GM18499 (cell line): ENCODE results near the gene CEP162.
"Not testable (repeated sequence)": the region's sequence is repeated elsewhere in the genome, so short reads cannot be mapped to it uniquely, and the experiment has no call there.

Source experiments
- ATAC-seq: cut with Tn5 transposase; IDR thresholded peaks from one replicate; pipeline ENCODE4 v1.9.1; 2021; ENCODE audit warnings: moderate number of reproducible peaks; ENCODE audit not compliant: insufficient read depth, unreplicated experiment

CEP162 gene

GRCh38 chr6:84228198-84228543 lies 728 bp upstream of the CEP162 start:
- ATAC-seq: peak; percentile 3

- peak; percentile 0 for ATAC-seq
These were observed 404 bp downstream of the CEP162 start for GRCh38 chr6:84227044-84227433.

- ATAC-seq: no peak
These were observed 3.2 kb downstream of the CEP162 start for GRCh38 chr6:84224251-84224650.

GRCh38 chr6:84223608-84224007 lies 3.8 kb downstream of the CEP162 start:
- not testable (repeated sequence) for ATAC-seq

- ATAC-seq: no peak
These were observed 5.0 kb downstream of the CEP162 start for GRCh38 chr6:84222426-84222825.

GRCh38 chr6:84220809-84221409 lies 6.5 kb downstream of the CEP162 start:
- ATAC-seq: no peak

GRCh38 chr6:84218091-84218490 lies 9.4 kb downstream of the CEP162 start:
- no peak for ATAC-seq

- no peak for ATAC-seq
These were observed 14.2 kb downstream of the CEP162 start for GRCh38 chr6:84213217-84213616.

- ATAC-seq: no peak
These were observed 23.4 kb downstream of the CEP162 start for GRCh38 chr6:84204011-84204410.

- ATAC-seq: not testable (repeated sequence)
These were observed 27.5 kb downstream of the CEP162 start for GRCh38 chr6:84199987-84200386.

- ATAC-seq: no peak
These were observed 29.7 kb downstream of the CEP162 start for GRCh38 chr6:84197708-84198107.

GRCh38 chr6:84193114-84193708 lies 34.2 kb downstream of the CEP162 start:
- ATAC-seq: no peak

GRCh38 chr6:84191802-84192201 lies 35.6 kb downstream of the CEP162 start:
- ATAC-seq: no peak

- ATAC-seq: not testable (repeated sequence)
These were observed 38.1 kb downstream of the CEP162 start for GRCh38 chr6:84189356-84189755.

- no peak for ATAC-seq
These were observed 44.0 kb downstream of the CEP162 start for GRCh38 chr6:84183430-84183829.

- ATAC-seq: no peak
These were observed 45.4 kb downstream of the CEP162 start for GRCh38 chr6:84182001-84182400.

- no peak for ATAC-seq
These were observed 50.2 kb downstream of the CEP162 start for GRCh38 chr6:84177241-84177640.

GRCh38 chr6:84172574-84172973 lies 54.9 kb downstream of the CEP162 start:
- no peak for ATAC-seq

GRCh38 chr6:84172080-84172479 lies 55.4 kb downstream of the CEP162 start:
- no peak for ATAC-seq

GRCh38 chr6:84167457-84167856 lies 60.0 kb downstream of the CEP162 start:
- no peak for ATAC-seq

- no peak for ATAC-seq
These were observed 61.0 kb downstream of the CEP162 start for GRCh38 chr6:84166395-84166794.

- ATAC-seq: not testable (repeated sequence)
These were observed 63.1 kb downstream of the CEP162 start for GRCh38 chr6:84164328-84164727.
